Esophagus squamous epithelium (tissue), 4 donors: ENCODE measurements around the gene GAS2L1.

Source experiments
- CTCF ChIP-seq, 6 experiments: fragments of 450-650 bp in 4 of 6; fragments of 200-600 bp in 2 of 6; sonication (generic) in 2 of 6; IDR thresholded peaks; one replicate each; pipeline ENCODE4 v1.5.1; 2016 to 2019; ENCODE audit warnings: antibody characterized with exemption in 6 of 6, mild to moderate bottlenecking in 4 of 6, moderate library complexity in 4 of 6
- POLR2A ChIP-seq, 4 donors: fragments of 450-650 bp; IDR thresholded peaks; one replicate each; pipeline ENCODE4 v1.6.1; 2017; ENCODE audit warnings: antibody characterized with exemption in 4 of 4, mild to moderate bottlenecking in 4 of 4, moderate library complexity in 3 of 4

- TF ChIP-seq CTCF (IDR thresholded peaks at IDR 0.05) (no peak), POLR2A (IDR thresholded peaks at IDR 0.05) (no peak)
These were observed 645 bp upstream of the GAS2L1 start for GRCh38 chr22:29305836-29306174.
